Nephron progenitor cell (in vitro differentiated cells): ENCODE data around the gene COA6.

Experiments used
- DNase-seq: peaks from one replicate; pipeline ENCODE4 v3.0.0; 2021
- H3K27ac Mint-ChIP-seq: 2 replicates; pipeline ENCODE4 v1.8.0; 2021; ENCODE audit warnings: mild to moderate bottlenecking, moderate library complexity, mixed read lengths
- H3K27me3 Mint-ChIP-seq: 2 replicates; pipeline ENCODE4 v1.8.0; 2021; ENCODE audit warnings: mild to moderate bottlenecking, low read depth, mixed read lengths; ENCODE audit not compliant: poor library complexity
- H3K36me3 Mint-ChIP-seq: 2 replicates; pipeline ENCODE4 v1.8.0; 2021; ENCODE audit warnings: low read depth, mixed read lengths
- H3K4me1 Mint-ChIP-seq: 2 replicates; pipeline ENCODE4 v1.8.0; 2021; ENCODE audit warnings: mixed read lengths
- H3K4me3 Mint-ChIP-seq: 2 replicates; pipeline ENCODE4 v1.8.0; 2021; ENCODE audit warnings: mild to moderate bottlenecking, moderate library complexity, mixed read lengths
- H3K9me3 Mint-ChIP-seq: 2 replicates; pipeline ENCODE4 v1.8.0; 2021; ENCODE audit warnings: mild to moderate bottlenecking, moderate library complexity, mixed read lengths
- CTCF ChIP-seq: fragments of 200-600 bp; sonication (generic); IDR thresholded peaks from 2 replicates; pipeline ENCODE4 v1.5.0; 2021; ENCODE audit warnings: antibody characterized with exemption

The COA6 gene

GRCh38 chr1:234406871-234407270, 33.6 kb downstream of the COA6 start:
- no peak for TF ChIP-seq CTCF

GRCh38 chr1:234408757-234409156, 35.5 kb downstream of the COA6 start:
- no peak for TF ChIP-seq CTCF
- Mint-ChIP-seq H3K4me3 (no peak overlapping the region), H3K9me3 (no peaks in the 10 kb centered on the region), H3K36me3 (peaks cover 22% of the 10 kb centered on the region), H3K27ac (no peak overlapping the region), H3K27me3 (no peaks in the 10 kb centered on the region), H3K4me1 (peaks cover 6% of the 10 kb centered on the region)
- no peak for DNase-seq

More at GRCh38 chr1:234406871-234407270, 33.6 kb downstream of the COA6 start:
- Mint-ChIP-seq H3K9me3 (no peaks in the 10 kb centered on the region), H3K36me3 (peaks cover 13% of the 10 kb centered on the region), H3K4me1 (no peaks in the 10 kb centered on the region), H3K27me3 (peaks cover 2% of the 10 kb centered on the region), H3K27ac (no peak overlapping the region), H3K4me3 (no peak overlapping the region)
- no peak for DNase-seq

- Mint-ChIP-seq H3K27ac (no peak overlapping the region), H3K9me3 (no peaks in the 10 kb centered on the region), H3K4me3 (no peak overlapping the region), H3K27me3 (no peaks in the 10 kb centered on the region), H3K36me3 (peaks cover 27% of the 10 kb centered on the region), H3K4me1 (peaks cover 6% of the 10 kb centered on the region)
- no peak for TF ChIP-seq CTCF
- no peak for DNase-seq
These were observed 36.1 kb downstream of the COA6 start for GRCh38 chr1:234409328-234409727.

DNA sequence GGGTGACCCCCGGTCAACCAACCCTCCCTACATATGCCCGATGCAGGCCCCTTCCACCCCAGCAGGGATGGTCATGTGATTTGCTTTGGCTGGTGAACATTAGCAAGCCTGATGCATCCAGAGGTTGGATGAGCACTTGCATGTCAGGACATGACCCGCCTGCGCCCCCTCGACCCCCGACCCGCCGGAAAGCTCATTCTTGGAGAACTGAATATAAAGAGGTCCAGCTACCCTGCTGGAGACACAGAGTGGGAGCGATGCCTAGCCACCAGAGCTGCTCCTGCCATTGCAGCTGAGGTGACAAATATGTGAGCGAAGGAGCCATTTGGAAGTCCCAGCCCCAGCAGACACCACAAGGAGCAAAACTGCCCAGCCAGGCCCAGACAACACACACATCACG, 39.6 kb downstream of the COA6 start:
- H3K4me1 Mint-ChIP-seq: peaks cover 13% of the 10 kb centered on the region
- H3K36me3 Mint-ChIP-seq: peaks cover 54% of the 10 kb centered on the region
- no peak for TF ChIP-seq CTCF
- H3K4me3 Mint-ChIP-seq: no peak overlapping the region
- H3K27me3 Mint-ChIP-seq: peaks cover 4% of the 10 kb centered on the region
- no peak for DNase-seq
- no peak overlapping the region for H3K27ac Mint-ChIP-seq
- no peaks in the 10 kb centered on the region for H3K9me3 Mint-ChIP-seq

DNA sequence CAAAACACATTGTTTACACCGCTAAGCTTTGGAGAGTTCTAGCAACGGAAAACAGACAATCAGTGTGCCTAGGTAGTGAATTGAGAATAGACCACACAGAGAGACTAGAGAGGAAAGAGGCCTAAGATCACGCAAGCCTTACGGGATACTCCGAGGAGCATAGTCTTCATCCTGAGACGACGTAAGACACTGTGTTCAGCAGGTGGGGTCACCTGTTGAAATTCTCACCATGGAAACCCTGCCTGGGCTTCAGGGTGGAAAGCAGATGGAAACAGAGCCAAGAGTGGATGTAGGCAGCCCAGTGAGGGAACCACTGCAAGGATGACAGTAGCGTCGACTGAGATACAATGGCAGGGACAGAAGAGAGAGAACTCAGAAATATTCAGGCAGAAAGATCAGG, 40.2 kb downstream of the COA6 start:
- peaks cover 55% of the 10 kb centered on the region for H3K36me3 Mint-ChIP-seq
- no peaks in the 10 kb centered on the region for H3K9me3 Mint-ChIP-seq
- no peak for DNase-seq
- peaks cover 13% of the 10 kb centered on the region for H3K4me1 Mint-ChIP-seq
- H3K4me3 Mint-ChIP-seq: no peak overlapping the region
- no peak overlapping the region for H3K27ac Mint-ChIP-seq
- no peak for TF ChIP-seq CTCF
- H3K27me3 Mint-ChIP-seq: peaks cover 4% of the 10 kb centered on the region

DNA sequence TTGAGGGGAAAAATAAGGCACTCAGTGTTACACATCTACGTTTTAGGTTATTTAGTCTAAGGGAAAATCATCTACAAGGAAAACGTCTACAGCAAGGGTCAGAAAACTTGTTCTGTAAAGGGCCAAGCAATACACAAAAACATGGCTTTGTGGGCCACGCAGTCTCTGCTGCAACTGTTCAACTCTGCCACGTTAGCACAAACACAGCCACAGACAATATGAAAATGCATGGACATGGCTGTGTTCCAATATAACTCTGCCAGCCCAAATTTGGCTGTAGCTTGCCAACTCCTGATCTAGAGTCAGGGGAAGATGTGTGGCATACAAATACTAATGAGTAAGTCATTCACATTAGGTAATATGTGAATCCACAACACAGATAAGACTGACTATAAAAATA, 40.7 kb downstream of the COA6 start:
- H3K4me1 Mint-ChIP-seq: peaks cover 13% of the 10 kb centered on the region
- peaks cover 54% of the 10 kb centered on the region for H3K36me3 Mint-ChIP-seq
- no peaks in the 10 kb centered on the region for H3K9me3 Mint-ChIP-seq
- no peak for DNase-seq
- H3K27me3 Mint-ChIP-seq: peaks cover 4% of the 10 kb centered on the region
- no peak overlapping the region for H3K27ac Mint-ChIP-seq
- no peak for TF ChIP-seq CTCF
- H3K4me3 Mint-ChIP-seq: no peak overlapping the region
